Measurements from ENCODE around the gene HBA1.

DNA sequence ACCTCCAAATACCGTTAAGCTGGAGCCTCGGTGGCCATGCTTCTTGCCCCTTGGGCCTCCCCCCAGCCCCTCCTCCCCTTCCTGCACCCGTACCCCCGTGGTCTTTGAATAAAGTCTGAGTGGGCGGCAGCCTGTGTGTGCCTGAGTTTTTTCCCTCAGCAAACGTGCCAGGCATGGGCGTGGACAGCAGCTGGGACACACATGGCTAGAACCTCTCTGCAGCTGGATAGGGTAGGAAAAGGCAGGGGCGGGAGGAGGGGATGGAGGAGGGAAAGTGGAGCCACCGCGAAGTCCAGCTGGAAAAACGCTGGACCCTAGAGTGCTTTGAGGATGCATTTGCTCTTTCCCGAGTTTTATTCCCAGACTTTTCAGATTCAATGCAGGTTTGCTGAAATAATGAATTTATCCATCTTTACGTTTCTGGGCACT lies 928 bp downstream of the HBA1 start:
- TF ChIP-seq EZH2phosphoT487 (IDR thresholded peaks at IDR 0.05; ENCODE audit: borderline replicate concordance, low read length): no peak
- TF ChIP-seq, protein P1, sequence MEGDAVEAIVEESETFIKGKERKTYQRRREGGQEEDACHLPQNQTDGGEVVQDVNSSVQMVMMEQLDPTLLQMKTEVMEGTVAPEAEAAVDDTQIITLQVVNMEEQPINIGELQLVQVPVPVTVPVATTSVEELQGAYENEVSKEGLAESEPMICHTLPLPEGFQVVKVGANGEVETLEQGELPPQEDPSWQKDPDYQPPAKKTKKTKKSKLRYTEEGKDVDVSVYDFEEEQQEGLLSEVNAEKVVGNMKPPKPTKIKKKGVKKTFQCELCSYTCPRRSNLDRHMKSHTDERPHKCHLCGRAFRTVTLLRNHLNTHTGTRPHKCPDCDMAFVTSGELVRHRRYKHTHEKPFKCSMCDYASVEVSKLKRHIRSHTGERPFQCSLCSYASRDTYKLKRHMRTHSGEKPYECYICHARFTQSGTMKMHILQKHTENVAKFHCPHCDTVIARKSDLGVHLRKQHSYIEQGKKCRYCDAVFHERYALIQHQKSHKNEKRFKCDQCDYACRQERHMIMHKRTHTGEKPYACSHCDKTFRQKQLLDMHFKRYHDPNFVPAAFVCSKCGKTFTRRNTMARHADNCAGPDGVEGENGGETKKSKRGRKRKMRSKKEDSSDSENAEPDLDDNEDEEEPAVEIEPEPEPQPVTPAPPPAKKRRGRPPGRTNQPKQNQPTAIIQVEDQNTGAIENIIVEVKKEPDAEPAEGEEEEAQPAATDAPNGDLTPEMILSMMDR (conservative IDR thresholded peaks at IDR 0.05; ENCODE audit: low read depth, low read length): no peak
